HG03575 (cell line): Measurements from ENCODE around the gene MAP7D3.

Source experiments
- ATAC-seq: cut with Tn5 transposase; IDR thresholded peaks from one replicate; pipeline ENCODE4 v1.9.1; 2021; ENCODE audit not compliant: unreplicated experiment, insufficient number of reproducible peaks, low FRiP score; ENCODE audit errors: extremely low read depth

MAP7D3 gene

DNA sequence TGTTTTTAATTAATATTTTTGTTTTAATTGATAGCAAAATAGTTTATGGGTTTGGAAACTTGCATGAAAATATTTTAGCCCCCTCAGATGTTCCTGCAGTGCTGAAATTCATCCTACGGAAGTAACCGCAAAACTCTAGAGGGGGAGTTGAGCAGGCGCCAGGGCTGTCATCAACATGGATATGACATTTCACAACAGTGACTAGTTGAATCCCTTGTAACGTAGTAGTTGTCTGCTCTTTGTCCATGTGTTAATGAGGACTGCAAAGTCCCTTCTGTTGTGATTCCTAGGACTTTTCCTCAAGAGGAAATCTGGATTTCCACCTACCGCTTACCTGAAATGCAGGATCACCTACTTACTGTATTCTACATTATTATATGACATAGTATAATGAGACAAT is 40.4 kb downstream of the MAP7D3 start:
- no peak for ATAC-seq

DNA sequence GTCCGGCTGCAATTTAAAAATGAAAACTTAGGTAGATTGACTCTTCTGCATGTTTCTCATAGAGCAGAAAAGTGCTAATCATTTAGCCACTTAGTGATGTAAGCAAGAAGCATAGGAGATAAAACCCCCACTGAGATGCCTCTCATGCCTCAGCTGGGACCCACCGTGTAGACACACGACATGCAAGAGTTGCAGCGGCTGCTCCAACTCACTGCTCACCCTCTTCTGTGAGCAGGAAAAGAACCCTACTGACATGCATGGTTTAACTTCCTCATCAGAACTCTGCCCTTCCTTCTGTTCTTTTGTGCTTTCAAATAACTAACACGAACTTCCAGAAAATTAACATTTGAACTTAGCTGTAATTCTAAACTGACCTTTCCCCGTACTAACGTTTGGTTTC is 41.0 kb downstream of the MAP7D3 start:
- no peak for ATAC-seq

GRCh38 chrX:136209751-136210150 is 41.4 kb downstream of the MAP7D3 start:
- ATAC-seq: no peak

DNA sequence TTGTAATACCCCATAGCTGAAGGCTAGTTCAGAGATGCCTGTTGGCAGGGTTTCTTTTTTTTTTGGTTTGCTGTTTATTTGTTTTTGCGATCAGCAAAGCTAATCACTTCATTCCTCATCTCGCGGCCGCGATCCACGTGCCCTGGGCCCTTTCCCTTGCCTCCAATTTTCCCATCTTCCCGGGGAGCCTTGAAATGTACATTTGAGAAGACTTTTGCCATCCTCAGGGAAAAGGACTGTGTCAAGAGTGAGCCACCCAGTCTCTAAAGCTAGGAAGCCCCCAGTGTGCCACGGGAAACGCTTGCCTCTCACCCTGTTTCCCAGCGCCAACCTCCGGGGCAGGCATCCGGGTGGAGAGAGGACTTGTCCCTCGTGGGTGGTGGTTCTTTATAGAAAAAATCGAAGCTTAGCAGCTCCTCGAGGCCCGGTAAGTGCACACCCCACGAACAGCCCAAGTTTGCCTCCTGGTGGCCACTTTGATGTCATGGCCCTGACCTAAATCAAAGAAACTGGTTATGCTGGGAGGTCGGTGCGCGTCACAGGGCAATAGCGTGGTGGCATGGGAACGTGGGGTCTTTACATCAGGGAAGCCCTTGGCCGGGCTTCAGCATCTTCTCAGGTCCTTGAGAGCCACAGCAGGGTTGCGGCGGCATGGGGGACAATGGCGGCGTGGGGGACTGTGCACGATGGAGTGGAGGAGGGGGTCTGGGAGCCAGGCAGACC is 42.0 kb downstream of the MAP7D3 start:
- no peak for ATAC-seq

GRCh38 chrX:136207546-136207945 is 43.7 kb downstream of the MAP7D3 start:
- ATAC-seq: no peak

DNA sequence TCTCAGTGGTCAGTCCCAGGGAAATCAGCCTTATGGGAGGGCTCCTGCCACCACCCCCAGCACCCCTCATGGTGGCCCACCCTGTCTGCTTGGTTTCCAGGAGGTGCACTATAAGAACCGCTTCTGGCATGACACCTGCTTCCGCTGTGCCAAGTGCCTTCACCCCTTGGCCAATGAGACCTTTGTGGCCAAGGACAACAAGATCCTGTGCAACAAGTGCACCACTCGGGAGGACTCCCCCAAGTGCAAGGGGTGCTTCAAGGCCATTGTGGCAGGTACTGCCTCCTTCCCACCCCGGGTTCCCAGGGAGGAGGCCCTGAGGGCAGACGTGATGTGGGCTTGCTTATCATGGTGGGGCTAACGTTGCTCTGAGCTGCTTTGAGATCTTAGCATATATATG is 44.3 kb downstream of the MAP7D3 start:
- ATAC-seq: no peak

- ATAC-seq: no peak
Measured at GRCh38 chrX:136205882-136206380, 45.3 kb downstream of the MAP7D3 start.

DNA sequence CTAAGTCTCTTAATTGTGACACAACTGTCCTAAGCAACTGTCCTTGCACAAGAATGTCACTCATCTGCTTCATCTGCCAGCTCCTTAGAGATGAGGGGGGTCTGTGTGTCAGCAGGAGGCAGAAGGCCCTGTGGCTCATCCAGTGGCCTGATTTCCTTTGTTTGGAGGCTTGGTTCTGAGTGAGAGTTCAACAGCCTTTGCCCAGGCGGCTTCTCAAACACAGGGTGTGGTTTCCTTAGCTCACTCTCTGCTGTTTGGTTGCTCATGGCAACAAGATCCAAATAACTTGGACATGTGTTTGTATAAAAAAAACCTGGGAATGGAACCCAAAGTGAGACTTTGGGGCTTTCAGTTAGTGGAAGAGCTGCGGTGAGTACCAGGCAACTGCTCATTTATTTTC is 46.6 kb downstream of the MAP7D3 start:
- no peak for ATAC-seq

GRCh38 chrX:136203951-136204350 is 47.2 kb downstream of the MAP7D3 start:
- no peak for ATAC-seq

DNA sequence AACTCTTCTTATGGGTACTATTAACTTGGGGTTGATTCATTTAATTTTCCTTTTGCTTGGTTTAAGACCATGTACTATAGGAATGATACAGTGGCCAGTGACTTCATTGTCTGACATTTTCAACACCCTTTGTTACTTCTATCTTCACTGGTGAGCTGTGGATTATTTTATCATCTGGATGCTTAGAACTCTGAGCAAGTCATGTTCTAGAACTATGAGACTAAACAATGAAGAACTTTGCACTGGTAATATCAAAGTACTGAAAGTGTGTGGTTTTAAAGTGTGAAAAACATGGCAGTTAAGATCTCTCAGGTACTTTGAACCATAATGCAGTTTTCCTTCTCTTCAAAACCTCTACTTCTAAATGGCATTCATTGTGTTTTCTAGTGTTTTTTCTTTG is 47.8 kb downstream of the MAP7D3 start:
- ATAC-seq: no peak

DNA sequence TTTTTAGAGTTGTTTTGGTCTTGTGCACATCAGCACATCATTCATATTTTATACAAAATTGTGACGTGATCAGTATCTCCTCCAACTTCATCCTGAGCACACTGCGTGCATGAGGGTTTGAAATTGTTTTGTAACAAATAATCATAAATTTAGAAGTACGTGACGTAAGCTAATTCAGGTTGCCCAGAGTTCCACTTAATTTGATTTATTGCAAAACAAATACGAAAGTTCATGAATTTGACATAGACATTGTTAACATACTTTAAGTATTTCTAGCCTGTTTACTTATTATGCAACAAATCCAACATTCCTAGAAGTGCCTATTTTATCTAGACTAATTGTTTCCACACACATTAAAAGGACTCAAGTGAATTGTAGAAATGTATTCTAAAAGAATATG is 48.3 kb downstream of the MAP7D3 start:
- no peak for ATAC-seq

- ATAC-seq: no peak
Measured at GRCh38 chrX:136201601-136202000, 49.6 kb downstream of the MAP7D3 start.

GRCh38 chrX:136200466-136200865 is 50.7 kb downstream of the MAP7D3 start:
- no peak for ATAC-seq

DNA sequence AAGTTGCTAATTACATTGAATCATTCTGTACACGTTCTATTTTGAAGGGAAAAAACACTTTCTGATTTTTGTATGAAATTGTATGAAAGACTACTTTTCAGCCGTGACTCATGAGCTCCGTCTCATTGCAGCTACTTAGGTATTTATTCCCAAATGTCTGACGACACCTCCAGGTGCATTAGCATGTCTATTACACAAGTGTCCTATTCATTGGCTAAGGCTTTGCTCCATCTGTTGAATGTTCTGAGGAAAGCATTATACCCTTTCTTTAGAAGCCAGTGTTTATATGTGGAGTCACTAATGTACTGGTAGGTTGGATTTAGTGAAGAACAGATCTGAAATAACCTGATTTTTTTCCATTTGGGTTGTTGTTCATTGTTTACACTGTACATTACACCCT is 51.8 kb downstream of the MAP7D3 start:
- ATAC-seq: no peak

- no peak for ATAC-seq
Measured at GRCh38 chrX:136198678-136199243, 52.4 kb downstream of the MAP7D3 start.

GRCh38 chrX:136198010-136198409 is 53.2 kb downstream of the MAP7D3 start:
- ATAC-seq: no peak

- no peak for ATAC-seq
Measured at GRCh38 chrX:136196691-136197155, 54.5 kb downstream of the MAP7D3 start.

DNA sequence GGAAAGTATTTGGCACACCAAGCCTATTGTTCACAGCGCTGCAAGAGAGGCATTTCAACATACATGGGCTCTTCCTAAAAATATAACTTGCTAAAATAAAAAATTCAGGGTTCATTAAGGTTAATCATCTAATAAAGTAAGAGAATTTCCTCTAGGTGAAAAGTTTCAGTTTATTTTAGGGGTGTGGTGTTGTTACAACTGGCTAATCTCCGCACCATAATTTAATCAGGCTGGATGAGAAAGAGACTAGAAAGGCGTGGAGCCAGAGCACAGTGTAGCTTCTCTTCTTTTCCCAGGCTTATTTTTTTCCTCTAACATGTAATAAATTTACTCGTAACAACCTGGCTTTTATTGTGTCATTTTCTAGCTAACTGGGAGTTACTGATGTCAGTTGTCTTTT is 56.0 kb downstream of the MAP7D3 start:
- ATAC-seq: no peak

GRCh38 chrX:136194536-136194935 is 56.7 kb downstream of the MAP7D3 start:
- no peak for ATAC-seq

DNA sequence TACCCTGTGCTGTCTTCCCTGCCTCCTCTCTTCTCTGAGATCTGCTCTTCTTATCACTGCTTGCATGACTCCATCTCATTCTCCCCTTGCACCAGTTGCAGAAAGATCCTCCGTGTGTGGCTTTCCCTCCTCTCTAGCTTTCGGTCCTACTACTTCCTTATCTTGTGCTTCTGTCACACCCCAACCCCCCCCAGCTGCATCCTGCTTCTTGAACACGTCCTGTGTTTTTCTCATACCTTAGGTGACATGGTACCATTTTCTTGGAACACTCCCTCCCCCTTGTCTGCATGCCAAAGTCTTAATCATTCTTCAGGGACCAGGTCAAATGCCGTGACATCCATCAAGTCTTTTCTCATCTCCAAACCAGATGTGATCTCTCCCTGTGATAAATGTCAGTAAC is 57.4 kb downstream of the MAP7D3 start:
- no peak for ATAC-seq
